K562 (cell line): ENCODE data around the gene ZNF672. TPM values are rescaled to one million over a fixed set of nuclear protein-coding genes. Genes with fewer than 3 reads are reported as not detected.

Experiments used
- C11orf30 ChIP-seq: fragments of 450-650 bp; IDR thresholded peaks from 2 replicates; pipeline ENCODE4 v1.6.1; 2016; ENCODE audit warnings: low read depth, mild to moderate bottlenecking
- CSDE1 ChIP-seq, 2 experiments: fragments of 450-650 bp; IDR thresholded peaks; 2 replicates each; pipeline ENCODE4 v1.6.1; 2016; ENCODE audit warnings: mild to moderate bottlenecking in 1 of 2
- FOXK2 ChIP-seq, 2 experiments: fragments of 450-650 bp; IDR thresholded peaks in 1 of 2; conservative IDR thresholded peaks in 1 of 2; 2 replicates each; pipeline ENCODE4 v1.6.1; 2016; ENCODE audit warnings: low read depth in 2 of 2, mild to moderate bottlenecking in 1 of 2
- HMG20A ChIP-seq: fragments of 450-650 bp; formaldehyde crosslinking; conservative IDR thresholded peaks from 2 replicates; pipeline ENCODE4 v1.4.0; 2020; ENCODE audit warnings: mild to moderate bottlenecking, mixed read lengths
- KLF13 ChIP-seq: fragments of 450-650 bp; IDR thresholded peaks from 2 replicates; pipeline ENCODE4 v1.6.1; 2016; ENCODE audit warnings: missing genetic modification characterization, low read depth, mild to moderate bottlenecking, missing compliant biosample characterization, moderate library complexity, borderline replicate concordance
- KLF6 ChIP-seq: fragments of 250-450 bp; sonication (Bioruptor Pico); IDR thresholded peaks from 2 replicates; pipeline ENCODE4 v1.4.0; 2020; ENCODE audit warnings: mild to moderate bottlenecking, moderate library complexity, borderline replicate concordance
- MCM5 ChIP-seq: fragments of 450-650 bp; IDR thresholded peaks from 2 replicates; pipeline ENCODE4 v1.6.1; 2016; ENCODE audit warnings: low read depth
- MGA ChIP-seq: fragments of 450-650 bp; IDR thresholded peaks from 2 replicates; pipeline ENCODE4 v1.6.1; 2016; ENCODE audit warnings: mild to moderate bottlenecking, moderate library complexity
- PCBP2 ChIP-seq: fragments of 200-400 bp; formaldehyde crosslinking; IDR thresholded peaks from 2 replicates; pipeline ENCODE4 v1.6.1; 2018; ENCODE audit warnings: low read length, low read depth, mild to moderate bottlenecking, moderate library complexity; ENCODE audit not compliant: poor library complexity, severe bottlenecking
- SMARCE1 ChIP-seq: fragments of 450-650 bp; IDR thresholded peaks from 2 replicates; pipeline ENCODE4 v1.7.1; 2016; ENCODE audit warnings: mild to moderate bottlenecking
- SP2 ChIP-seq: IDR thresholded peaks from 2 replicates; pipeline ENCODE4 v1.6.1; 2011; ENCODE audit warnings: mild to moderate bottlenecking, low read depth, low read length, moderate library complexity; ENCODE audit not compliant: poor library complexity, severe bottlenecking; ENCODE audit errors: extremely low read depth
- XRCC3 ChIP-seq: fragments of 450-650 bp; IDR thresholded peaks from 2 replicates; pipeline ENCODE4 v1.6.1; 2017; ENCODE audit warnings: mild to moderate bottlenecking, moderate library complexity
- ZNF589 ChIP-seq: fragments of 200-800 bp; sonication (Bioruptor generic); IDR thresholded peaks from 2 replicates; pipeline ENCODE4 v1.6.1; 2016; ENCODE audit warnings: low read depth, missing genetic modification characterization, missing compliant biosample characterization
- polyA plus RNA-seq, 8 experiments: library from polyadenylated mRNA; depleted of rRNA in 4 of 8; stranded (reverse) in 5 of 8; unstranded in 3 of 8; fragments of >200 nt; fragmentation: Nextera tagmentation in 2 of 8; fragmentation: Illumina TruSeq in 1 of 8; extraction: Ambion mirVana in 2 of 8; extraction: Trizol in 1 of 8; gene quantifications; 2 replicates each; pipeline versions ENCODE4 v1.2.1 to v1.2.3, GENCODE V29; 2011 to 2014; ENCODE audit warnings: inconsistent platforms in 1 of 8, missing spikeins in 1 of 8
- total RNA-seq, 7 experiments: library from RNA; depleted of rRNA in 6 of 7; stranded (reverse); fragments of >200 nt in 6 of 7; fragmentation: Illumina TruSeq in 2 of 7; extraction: Trizol in 2 of 7; gene quantifications; 2 replicates each; pipeline versions ENCODE4 v1.2.1 to v1.2.3, GENCODE V29; 2011 to 2021; ENCODE audit warnings: low replicate concordance in 1 of 7

Gene ZNF672
- total and polyA plus RNA-seq, 9 of the 15 experiments (the other 6 are each of a cell fraction or from before 2014, with no cell fraction given): 1.9 to 57.9 (median 24.1) TPM

- TF ChIP-seq MGA (peak; percentile 29; the same call in 1 of the 2 replicates), FOXK2 (conservative IDR thresholded peaks at IDR 0.05 in 1 of 2, IDR thresholded peaks at IDR 0.05 in 1 of 2; ENCODE audit: low read depth in 2 of 2) (0 out of 4 replicates have a peak, but pooled peaks of 1 of the 2 experiments have one; percentile 1), KLF6 (CRISPR knock-in tag) (no peak), SP2 (no peak), MCM5 (no peak), C11orf30 (no peak), SMARCE1 (no peak; the same call in 1 of the 2 replicates), KLF13 (tag) (no peak), XRCC3 (no peak), CSDE1 (IDR thresholded peaks at IDR 0.05) (0 out of 4 replicates have a peak, but pooled peaks of 1 of the 2 experiments have one; percentile 27), PCBP2 (no peak), HMG20A (CRISPR knock-in tag) (no peak), ZNF589 (peak; percentile 57; the same call in 1 of the 2 replicates)
These were observed 33.9 kb downstream of the ZNF672 start (continued) for GRCh38 chr1:248871837-248872401.
